HG03280 (cell line): ENCODE measurements around the gene RBM20.
A peak's percentile ranks its signal among the peaks of the same experiment; 100 is the strongest.

Experiments used
- ATAC-seq: cut with Tn5 transposase; IDR thresholded peaks from one replicate; pipeline ENCODE4 v1.9.1; 2021; ENCODE audit warnings: mild to moderate bottlenecking, moderate library complexity; ENCODE audit not compliant: unreplicated experiment

RBM20 gene

DNA sequence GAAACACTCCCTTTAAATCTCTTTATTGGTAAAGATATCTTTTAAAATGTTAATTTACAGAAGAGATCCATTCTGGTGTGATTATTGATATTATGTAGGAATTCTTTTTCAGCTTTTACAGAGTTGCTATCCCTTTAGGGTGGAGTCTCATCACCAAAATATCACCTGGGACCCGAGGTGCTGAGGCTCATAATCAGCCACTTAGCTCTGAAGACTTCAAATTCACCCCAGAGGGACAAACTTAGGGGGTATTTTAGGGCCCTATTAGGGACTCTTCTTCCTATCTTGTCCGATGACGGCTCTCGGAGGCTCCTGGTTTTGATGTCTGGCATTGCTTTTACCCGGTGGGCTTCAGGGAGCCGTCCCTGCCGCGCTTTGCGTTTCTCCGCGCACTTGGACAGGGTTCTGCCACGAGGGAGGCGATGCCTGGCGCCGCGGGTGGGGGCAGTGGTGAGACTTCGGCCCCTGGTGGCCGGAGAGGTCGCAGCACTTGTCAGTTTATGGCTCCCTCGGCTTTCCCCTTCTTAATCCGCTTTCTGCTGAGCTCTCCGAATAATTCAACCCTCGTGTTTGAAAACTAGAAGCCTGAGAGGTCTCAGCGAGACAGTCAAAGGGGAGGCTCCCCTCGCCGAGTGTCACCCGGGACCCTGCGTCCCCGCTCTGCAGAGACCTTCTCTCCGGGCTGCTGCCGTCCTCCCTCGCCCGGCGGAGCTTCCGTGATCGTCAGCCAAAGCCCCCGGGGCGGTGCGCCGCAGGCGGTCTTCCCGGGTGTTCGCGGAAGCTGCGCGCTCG, 27.8 kb downstream of the RBM20 start:
- peak; percentile 99 for ATAC-seq

DNA sequence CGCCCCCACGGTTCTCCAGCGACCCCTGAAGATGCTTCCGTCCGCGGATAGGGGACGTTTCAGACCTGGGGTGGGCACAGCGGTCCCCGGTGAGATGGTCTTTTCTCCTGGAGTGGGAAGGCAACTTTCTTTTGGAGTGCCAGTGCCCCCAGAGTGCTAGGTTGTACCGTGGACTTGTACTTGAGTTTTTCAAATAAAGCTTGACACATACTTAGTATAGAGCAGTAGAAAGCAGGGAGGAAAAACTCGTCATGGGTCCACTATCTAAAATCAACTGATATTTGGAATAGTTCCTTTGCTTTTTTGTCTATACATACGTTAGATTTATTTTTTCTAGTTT, 28.4 kb downstream of the RBM20 start:
- ATAC-seq = peak; percentile 26

GRCh38 chr10:110676016-110676415, 31.9 kb downstream of the RBM20 start:
- ATAC-seq = no peak

DNA sequence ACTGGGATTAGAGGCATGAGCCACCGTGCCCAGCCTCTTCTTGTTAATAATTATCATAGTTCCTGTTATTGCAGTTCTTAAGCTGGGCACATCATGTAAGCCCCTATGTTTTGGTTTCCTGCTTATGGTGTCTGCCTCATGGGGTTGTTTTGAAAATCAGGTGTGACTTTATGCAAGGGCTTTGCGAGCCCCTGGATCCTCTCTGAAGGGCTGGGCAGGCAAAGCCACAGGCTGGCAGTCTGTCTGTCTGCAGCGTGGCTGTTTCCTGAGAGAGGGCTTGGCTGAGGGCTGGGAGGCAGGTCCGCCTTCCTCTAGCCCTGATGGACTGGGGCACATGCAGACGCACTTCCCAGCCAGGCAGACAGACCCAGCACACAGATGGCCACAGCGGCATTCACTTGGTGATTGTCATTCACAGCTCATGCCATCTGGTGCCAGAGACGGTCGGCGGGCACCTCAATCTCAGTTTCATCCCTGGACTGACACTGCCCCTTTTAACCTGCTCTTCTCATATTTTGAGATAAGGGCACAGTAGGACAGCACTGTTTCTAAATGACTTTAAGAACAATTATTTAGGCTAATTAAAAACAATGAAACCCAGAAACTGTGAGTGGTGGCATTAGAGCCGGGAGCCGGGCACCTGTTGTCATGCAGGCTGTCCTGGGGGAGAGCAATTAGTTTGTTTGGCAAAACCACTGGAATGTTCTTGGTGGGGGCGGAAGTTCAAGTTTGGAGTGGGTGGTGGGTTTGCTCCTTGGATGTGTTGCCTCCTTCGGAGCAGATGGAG, 35.5 kb downstream of the RBM20 start:
- ATAC-seq = no peak

DNA sequence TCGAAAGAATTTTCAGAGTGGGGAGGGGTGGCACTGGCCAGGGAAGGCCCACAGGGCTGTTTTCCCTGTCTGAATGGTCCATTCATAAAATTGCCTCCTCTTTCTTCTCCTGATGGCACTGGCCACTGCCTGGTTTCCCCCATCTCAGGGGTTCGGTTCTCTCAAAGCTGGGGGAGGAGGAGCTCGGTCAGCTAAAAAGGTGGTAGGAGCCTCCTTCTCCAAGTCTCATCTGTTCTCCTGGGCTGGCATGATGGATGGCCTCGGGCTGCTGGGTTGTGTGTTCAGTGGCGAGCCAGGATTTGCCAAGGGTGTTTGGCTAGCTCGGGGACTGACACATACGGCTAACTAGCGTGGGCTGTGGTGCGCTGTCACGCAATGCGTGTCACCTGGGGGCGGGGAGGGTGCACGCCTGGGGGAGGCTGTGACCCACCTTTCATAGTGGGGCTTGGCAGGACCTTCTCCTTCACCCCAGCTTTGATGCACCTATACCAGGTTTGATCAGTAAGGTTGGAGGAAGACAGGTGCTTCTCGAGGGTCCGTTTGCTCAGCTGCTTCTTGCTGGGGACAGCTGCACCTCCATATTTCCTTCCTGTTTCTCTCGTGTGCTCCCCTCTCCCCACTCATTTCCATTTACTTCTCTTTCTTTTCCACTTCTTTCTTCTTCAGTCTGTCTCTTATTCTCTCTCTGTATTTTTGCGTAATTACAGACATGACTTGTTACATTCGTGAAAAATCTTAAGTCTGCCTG, 36.3 kb downstream of the RBM20 start:
- ATAC-seq = no peak

GRCh38 chr10:110681023-110681681, 37.0 kb downstream of the RBM20 start:
- no peak for ATAC-seq

DNA sequence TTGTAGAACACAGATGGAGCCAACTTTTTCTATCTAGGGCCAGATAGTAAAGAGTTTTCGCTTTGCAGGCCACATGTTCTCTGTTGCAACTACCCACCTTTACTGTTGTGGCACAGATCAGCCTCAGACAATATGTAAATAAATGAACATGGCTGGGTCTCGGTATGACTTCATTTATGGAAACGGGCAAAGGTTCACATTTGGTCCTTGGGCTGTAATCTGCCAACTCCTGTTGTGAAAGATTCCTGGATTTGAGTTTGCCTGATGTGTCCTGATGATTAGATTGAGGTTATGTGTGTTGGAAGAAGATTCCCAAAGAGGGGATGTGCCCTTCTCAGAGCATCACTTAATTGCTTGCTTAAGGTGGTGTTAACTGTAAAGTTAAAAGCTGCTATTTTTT, 38.2 kb downstream of the RBM20 start:
- ATAC-seq = no peak

- no peak for ATAC-seq
Measured at GRCh38 chr10:110684800-110685446, 40.8 kb downstream of the RBM20 start.

- no peak for ATAC-seq
Measured at GRCh38 chr10:110686047-110686446, 41.9 kb downstream of the RBM20 start.

DNA sequence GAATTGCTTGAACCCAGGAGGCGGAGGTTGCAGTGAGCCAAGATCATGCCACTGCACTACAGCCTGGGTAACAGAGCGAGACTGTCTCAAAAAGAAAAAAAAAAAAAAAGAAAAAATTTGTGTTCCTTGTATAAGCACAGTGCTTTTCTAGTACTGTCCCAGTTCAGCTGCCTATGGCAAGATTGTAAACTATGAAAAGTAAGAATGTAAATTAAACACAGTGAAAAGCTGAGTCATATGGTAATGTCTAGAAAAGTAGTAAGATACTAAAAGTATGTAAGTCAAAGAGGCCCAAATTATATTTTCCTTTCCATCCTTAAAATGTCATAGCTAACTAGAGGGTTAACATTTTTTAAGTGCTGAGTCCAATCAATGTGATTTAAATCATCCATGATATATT, 42.8 kb downstream of the RBM20 start:
- ATAC-seq = no peak

DNA sequence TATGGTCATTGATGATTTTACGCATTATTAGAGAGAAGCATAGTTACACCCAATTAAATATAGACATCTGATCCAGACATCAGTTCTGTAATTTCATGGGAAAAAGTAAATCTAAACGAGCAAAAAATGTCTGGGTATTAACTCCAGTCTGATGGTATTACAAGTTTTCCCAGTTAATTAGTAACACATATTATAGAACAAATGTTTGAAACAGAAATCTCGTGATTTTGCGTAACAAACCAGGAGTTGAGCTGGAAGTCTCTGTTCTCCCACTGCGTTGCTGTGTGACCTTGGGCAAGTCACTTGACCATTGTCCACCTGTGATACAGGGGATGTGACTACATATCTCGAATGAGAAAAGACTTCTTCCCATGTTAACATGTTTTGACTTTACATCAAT, 43.3 kb downstream of the RBM20 start:
- no peak for ATAC-seq

DNA sequence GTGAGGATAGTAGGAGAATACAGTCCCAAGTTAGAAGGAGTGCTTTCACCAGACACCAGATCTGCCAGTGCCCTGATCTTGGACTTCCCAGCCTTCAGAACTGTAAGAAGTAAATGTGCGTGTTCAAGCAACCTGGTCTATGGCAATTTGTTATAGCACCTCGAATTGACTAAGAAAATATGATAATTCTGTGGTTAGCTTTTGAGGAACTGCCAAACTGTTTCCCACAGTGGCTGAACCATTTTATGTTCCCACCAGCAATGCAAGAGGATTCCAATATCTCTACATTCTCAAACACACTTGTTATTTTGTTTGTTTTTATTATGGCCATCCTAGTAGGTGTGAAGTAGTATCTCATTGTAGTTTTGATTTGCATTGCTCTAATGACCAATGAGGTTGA, 47.0 kb downstream of the RBM20 start:
- ATAC-seq = no peak

- no peak for ATAC-seq
Measured at GRCh38 chr10:110694263-110694662, 50.1 kb downstream of the RBM20 start.

DNA sequence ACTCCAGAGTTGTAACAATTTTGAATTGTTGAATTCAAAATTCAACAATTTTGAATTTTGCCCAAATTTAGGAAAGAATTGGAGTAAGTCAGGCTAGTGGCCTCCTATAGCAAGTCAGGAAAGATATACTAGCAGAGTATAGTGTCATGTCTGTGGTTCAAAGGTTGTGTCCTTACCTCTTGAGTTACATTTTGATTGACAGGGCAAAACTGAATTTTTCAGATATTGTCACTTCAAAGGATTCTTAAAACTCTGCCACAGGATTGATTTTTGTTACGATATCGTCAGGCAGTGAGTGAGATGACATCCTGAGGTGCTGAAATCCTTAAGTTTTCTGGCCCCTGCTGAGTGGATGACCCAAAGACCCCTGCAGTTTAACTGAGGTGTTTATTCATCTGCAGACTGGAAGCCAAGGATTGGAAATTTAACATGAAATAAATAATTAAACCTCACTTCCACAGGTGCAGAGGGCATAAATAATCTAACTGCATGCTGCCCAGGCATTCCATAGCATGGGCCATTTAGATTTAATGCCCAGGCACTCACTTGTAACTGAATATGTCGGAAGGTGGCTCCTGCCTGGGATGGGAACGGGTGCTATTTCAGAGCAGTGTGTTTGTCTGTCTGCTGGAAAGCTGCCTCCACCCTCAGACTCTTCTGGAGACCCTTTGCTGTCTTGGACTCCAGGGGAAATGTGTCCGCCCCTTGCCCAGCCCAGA, 50.8 kb downstream of the RBM20 start:
- no peak for ATAC-seq

- no peak for ATAC-seq
Measured at GRCh38 chr10:110695539-110695886, 51.4 kb downstream of the RBM20 start.

DNA sequence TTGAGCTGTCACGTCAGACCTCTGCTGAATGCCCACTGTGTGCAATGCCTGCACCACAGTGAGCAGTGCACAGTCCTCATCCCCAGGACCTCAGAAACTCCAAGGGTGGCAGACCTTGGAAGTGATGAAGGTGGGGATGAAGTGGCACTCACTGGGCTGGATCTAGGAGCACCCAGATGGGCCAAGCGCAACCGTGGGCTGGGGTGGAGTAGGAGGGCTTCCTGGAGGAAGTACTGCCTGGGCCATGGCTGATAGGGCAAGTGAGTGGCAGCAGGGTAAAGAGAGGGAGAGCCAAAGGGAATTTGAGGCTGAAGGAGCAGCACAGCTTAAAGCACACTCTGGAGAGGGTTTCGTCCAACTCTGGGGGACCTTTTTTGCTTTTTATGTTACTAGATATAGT, 52.3 kb downstream of the RBM20 start:
- no peak for ATAC-seq

DNA sequence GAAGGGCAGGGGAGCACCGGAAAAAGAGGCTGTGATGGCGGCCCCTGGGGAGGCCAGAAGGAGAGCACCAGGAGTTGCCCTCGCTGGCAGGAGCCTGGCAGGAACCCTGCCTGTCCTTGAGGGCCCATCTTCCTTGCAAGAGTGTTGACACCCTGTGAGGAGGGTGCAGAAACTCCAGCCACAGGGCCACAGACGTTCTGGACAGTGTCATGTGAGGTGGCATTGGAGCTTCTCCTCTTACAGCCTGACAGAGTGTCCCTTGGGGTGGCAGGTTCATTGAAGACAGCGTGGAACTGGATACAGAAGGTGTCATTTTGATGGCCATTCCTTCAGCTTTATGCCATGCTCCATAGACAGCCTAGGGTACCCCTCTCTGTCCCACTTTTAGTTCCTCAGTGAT, 54.2 kb downstream of the RBM20 start:
- ATAC-seq = no peak

- ATAC-seq = no peak
Measured at GRCh38 chr10:110698782-110699201, 54.7 kb downstream of the RBM20 start.

DNA sequence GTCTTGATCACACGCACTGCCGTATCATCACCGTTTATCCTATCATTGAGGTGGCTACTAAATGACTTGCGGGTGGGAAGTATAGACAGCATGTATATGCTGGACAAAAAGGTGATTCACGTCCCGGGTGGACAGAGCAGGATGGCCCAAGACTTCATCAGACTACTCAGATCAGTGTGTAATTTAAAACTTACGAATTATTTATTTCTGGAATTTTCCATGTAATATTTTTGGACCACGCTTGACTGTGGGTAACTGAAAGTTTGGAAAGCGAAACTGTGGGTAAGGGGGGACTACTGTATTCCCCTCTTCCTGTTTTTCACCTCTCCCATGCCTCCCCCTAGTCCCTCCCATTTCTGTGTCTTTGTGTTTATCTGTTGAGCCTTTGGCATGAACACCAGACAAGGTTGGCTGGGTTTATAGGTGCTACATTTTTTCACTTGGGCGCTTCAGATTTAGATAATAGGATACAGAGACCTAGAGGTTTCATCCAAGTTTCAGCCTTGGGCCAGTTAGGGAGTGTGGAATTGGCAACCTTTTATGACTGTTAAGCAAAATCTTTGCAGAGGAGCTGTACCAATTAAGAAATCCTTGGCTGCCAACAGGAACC, 55.8 kb downstream of the RBM20 start:
- ATAC-seq = no peak
